GM10248 (cell line): ENCODE measurements around the gene DTNB.

Experiments used
- CTCF ChIA-PET: fragments of 300-600 bp; sonication (Branson Sonifier 250); formaldehyde crosslinking; extraction: SDS; loops from one replicate; lab custom pipeline; 2021; ENCODE audit warnings: antibody characterized with exemption; lab: Yijun Ruan, JAX
- POLR2A ChIA-PET: fragments of 350-650 bp; sonication (Branson Sonifier 250); formaldehyde crosslinking; extraction: SDS; loops from one replicate; lab custom pipeline; 2020; ENCODE audit warnings: antibody characterized with exemption; lab: Yijun Ruan, JAX
- DNase-seq: peaks from one replicate; pipeline ENCODE4 v3.0.0; 2012; ENCODE audit errors: extremely low spot score
- TF ChIP-seq, protein P1 (sequence below): IDR thresholded peaks from 2 replicates; pipeline ENCODE4 v1.5.1; 2012; ENCODE audit warnings: mild to moderate bottlenecking, low read depth; ENCODE audit errors: extremely low read depth, missing control alignments, control extremely low read depth

Gene DTNB

DNA sequence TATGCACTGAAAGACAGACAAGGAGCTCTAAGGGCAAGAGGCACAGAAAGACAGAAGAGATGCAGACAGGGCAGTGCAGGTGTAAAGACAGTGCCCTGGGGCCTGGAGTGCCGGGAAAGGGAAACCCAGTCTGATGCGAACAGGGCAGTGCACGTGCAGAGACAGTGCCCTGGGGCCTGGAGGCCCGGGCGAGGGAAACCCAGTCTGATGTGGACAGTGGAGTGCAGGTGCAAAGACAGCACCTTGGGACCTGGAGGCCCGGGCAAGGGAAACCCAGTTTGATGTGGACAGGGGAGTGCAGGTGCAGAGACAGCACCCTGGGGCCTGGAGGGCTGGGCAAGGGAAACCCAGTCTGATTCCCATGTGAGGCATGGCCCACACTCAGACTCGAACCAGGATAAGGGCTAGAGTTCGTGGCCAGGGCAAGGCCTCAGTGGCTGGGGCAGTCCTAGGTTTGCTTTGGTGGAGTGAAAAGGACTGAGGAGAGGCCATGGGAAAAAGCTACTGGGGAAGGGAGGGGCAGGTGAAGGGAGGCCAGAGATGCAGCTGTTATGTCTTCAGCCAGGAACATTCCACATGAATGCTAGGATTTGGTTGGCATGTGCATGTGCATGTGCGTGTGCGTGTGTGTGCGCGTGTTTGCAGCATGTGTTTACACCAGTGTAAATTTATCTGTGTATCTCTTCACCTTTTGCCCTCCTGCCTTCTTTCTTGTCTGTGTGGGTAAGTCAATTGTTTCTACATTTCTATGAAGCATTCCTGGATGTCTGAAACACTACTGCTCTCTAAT, 292.6 kb downstream of the DTNB start:
- POLR2A ChIA-PET = no interaction called here
- CTCF ChIA-PET = interaction anchor here (0.8 to 7.6 kb wide), 10 partner anchors 9 to 186 kb away, joined by 3 to 70 read pairs (median 5); no protein-coding TSS in a partner anchor
- TF ChIP-seq, protein P1, sequence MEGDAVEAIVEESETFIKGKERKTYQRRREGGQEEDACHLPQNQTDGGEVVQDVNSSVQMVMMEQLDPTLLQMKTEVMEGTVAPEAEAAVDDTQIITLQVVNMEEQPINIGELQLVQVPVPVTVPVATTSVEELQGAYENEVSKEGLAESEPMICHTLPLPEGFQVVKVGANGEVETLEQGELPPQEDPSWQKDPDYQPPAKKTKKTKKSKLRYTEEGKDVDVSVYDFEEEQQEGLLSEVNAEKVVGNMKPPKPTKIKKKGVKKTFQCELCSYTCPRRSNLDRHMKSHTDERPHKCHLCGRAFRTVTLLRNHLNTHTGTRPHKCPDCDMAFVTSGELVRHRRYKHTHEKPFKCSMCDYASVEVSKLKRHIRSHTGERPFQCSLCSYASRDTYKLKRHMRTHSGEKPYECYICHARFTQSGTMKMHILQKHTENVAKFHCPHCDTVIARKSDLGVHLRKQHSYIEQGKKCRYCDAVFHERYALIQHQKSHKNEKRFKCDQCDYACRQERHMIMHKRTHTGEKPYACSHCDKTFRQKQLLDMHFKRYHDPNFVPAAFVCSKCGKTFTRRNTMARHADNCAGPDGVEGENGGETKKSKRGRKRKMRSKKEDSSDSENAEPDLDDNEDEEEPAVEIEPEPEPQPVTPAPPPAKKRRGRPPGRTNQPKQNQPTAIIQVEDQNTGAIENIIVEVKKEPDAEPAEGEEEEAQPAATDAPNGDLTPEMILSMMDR = no peak
- no peak for DNase-seq

DNA sequence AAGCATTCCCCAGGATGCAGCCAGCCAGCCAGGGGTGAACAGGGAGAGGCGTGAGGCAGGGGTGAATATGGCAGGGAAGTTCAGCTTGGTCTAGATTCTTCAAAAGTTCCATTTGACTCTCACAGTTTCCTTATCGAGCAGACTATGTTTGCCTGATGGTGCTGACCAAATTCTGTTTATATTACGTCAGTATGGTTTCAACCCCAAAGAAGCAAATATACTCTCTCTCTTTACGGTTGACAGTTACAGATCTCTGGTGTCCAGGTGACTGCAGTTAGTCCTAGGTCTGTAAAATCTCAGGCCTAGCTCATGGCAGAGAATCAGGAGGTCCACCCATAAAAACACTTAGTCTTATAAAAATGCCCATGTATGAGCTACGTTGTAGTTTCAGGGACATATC, 293.4 kb downstream of the DTNB start:
- peak; percentile 58 for DNase-seq
- CTCF ChIA-PET = interaction anchor here (0.8 to 7.6 kb wide), 10 partner anchors 10 to 187 kb away, joined by 3 to 70 read pairs (median 5); no protein-coding TSS in a partner anchor
- TF ChIP-seq, protein P1 = no peak
- POLR2A ChIA-PET = no interaction called here

DNA sequence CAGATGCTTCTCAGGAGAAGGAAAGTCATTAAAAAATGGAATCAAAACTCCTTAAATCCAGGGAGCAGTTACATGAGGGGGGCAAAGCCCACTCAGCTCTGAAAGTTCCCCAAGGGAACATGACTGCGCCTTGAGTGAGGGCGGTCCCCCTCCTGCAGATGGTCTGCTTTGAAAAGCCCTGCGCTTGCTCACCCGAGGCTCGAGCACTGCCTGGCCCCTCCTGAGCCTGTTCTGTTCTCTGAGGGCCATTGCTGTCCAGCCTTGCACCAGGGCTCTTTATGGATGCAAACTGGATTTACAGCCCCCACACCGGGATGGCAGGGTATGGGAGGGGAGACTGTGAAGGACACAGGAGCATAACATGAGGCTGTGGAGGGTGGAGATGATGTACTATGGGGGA, 293.8 kb downstream of the DTNB start:
- ChIA-PET CTCF (interaction anchor here (1.2 to 7.6 kb wide), 7 partner anchors 13 to 187 kb away, joined by 3 to 70 read pairs (median 6); no protein-coding TSS in a partner anchor), POLR2A (no interaction called here)
- no peak for DNase-seq
- TF ChIP-seq, protein P1 = no peak

DNA sequence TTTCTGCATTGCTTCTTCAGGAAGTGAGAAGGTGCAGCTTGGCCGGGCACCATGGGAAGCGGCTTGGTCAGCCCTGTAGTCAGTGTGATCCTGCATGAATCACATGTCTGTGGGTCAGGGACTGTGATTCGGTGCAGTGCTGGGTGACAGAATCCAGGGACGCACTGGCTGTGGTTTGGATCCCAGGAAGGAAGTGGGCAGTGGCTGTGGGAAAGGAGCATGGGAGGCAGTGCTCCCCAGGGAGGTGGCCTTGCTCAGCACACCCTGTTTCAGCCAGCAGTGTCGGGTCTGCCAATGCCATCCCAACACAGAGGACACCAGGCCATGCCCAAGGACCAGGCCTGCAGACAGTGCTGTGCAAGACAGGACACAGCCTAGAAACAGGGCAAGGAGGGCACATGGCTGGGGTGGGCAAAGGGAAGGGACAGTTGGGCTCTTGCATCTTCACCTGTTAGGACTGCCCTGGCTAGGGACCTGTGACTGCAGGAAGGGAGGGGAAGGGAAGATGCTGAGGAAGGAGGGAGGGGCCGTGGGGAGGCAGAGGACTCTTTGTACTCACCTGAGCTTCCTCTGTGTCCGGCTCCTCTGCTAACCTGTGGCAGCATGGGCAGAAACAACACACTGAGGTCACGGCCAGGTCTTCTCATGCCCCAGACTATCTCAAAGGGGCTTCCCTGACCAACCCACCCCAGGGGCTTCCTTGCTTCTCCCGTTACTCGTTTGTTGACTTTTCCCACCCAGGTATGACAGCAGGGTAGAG, 294.5 kb downstream of the DTNB start:
- no peak for DNase-seq
- TF ChIP-seq, protein P1 = no peak
- CTCF ChIA-PET = interaction anchor here (2.0 to 7.6 kb wide), 5 partner anchors 12 to 188 kb away, joined by 5 to 70 read pairs (median 24); no protein-coding TSS in a partner anchor
- POLR2A ChIA-PET = no interaction called here

DNA sequence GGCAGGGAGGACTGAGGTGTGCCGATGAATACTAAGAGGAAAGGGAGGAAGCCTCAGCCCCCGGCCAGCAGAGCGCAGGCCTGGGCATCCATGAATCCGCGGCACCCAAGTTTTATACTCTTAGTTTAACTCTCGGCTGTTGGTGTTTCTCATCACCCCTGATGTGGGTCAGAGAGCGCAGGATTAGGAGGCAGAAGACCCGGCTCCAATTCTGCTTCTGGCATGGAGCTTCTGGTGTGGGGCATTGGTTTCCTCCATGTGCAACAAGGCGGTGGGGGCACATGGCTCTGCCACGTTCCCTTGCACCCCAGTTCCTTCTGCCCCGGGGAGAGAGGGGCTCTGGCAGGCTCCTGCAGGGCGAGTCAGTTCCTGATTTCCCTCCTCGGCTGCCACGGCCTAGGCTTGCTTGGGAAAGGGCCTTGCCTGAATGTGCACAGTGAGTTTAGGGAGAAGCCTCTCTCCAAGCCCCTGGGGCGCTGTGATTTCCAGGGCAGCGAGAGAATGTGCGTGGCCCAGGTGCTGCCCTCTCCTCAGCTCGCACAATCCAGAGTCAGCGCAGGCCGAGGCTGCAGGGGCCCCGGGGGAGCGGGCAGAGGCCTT, 295.5 kb downstream of the DTNB start:
- TF ChIP-seq, protein P1 = no peak
- ChIA-PET POLR2A (interaction anchor here (0.6 to 0.9 kb wide), 2 partner anchors 19 to 43 kb away, joined by 3 to 6 read pairs; no protein-coding TSS in a partner anchor), CTCF (interaction anchor here (0.6 to 7.6 kb wide), 14 partner anchors 10 to 148 kb away, joined by 3 to 70 read pairs (median 4); no protein-coding TSS in a partner anchor)
- no peak for DNase-seq
